ENCODE measurements around the gene STK4. TPM values are rescaled to one million over a fixed set of nuclear protein-coding genes. Genes with fewer than 3 reads are reported as not detected.

The STK4 gene
- total and polyA plus RNA-seq, 2 of the 8 experiments (the other 6 are each of a cell fraction or from before 2014, with no cell fraction given): 12.0 to 34.3 TPM

Small RNA genes within 50 kb of the gene (small RNA-seq; reads per million reads assigned to genes)
- not detected for gene RF00019 (ENCODE audit: insufficient read depth)

Other genes starting within 250 kb of the STK4 start
- 0.24 and 0.33 TPM in 2 replicates for gene KCNK15, start 220.6 kb upstream of the STK4 start, total RNA-seq (2021; fragmentation: NEBNext Ultra II Directional; extraction: Animal tissue kit (Norgen Biotek cat#: 25700))
- 0.33 and 0.74 TPM in 2 replicates for gene KCNK15, start 220.6 kb upstream of the STK4 start, polyA plus RNA-seq (2011; rRNA removed)
- gene RIMS4, start 156.0 kb upstream of the STK4 start, total RNA-seq (2021; fragmentation: NEBNext Ultra II Directional; extraction: Animal tissue kit (Norgen Biotek cat#: 25700)): 44.2 and 49.8 TPM in 2 replicates
- gene RIMS4, start 156.0 kb upstream of the STK4 start, polyA plus RNA-seq (2011; rRNA removed): 13.3 and 18.9 TPM in 2 replicates
- 246 and 256 TPM in 2 replicates for gene YWHAB, start 80.8 kb upstream of the STK4 start, total RNA-seq (2021; fragmentation: NEBNext Ultra II Directional; extraction: Animal tissue kit (Norgen Biotek cat#: 25700))
- 40.2 and 72.9 TPM in 2 replicates for gene YWHAB, start 80.8 kb upstream of the STK4 start, polyA plus RNA-seq (2011; rRNA removed)
- 60.9 and 61.1 TPM in 2 replicates for gene PABPC1L, start 56.5 kb upstream of the STK4 start, total RNA-seq (2021; fragmentation: NEBNext Ultra II Directional; extraction: Animal tissue kit (Norgen Biotek cat#: 25700))
- gene PABPC1L, start 56.5 kb upstream of the STK4 start, polyA plus RNA-seq (2011; rRNA removed): 108 and 151 TPM in 2 replicates
- 32.1 and 33.8 TPM in 2 replicates for gene TOMM34, start 6.1 kb upstream of the STK4 start, total RNA-seq (2021; fragmentation: NEBNext Ultra II Directional; extraction: Animal tissue kit (Norgen Biotek cat#: 25700))
- 30.0 and 35.1 TPM in 2 replicates for gene TOMM34, start 6.1 kb upstream of the STK4 start, polyA plus RNA-seq (2011; rRNA removed)
- 1.8 and 1.9 TPM in 2 replicates for gene KCNS1, start 134.6 kb downstream of the STK4 start, total RNA-seq (2021; fragmentation: NEBNext Ultra II Directional; extraction: Animal tissue kit (Norgen Biotek cat#: 25700))
- 1.4 and 2.0 TPM in 2 replicates for gene KCNS1, start 134.6 kb downstream of the STK4 start, polyA plus RNA-seq (2011; rRNA removed)
- not detected in 2 replicates for gene WFDC5, start 148.7 kb downstream of the STK4 start, total RNA-seq (2021; fragmentation: NEBNext Ultra II Directional; extraction: Animal tissue kit (Norgen Biotek cat#: 25700))
- not detected in 2 replicates for gene WFDC5, start 148.7 kb downstream of the STK4 start, polyA plus RNA-seq (2011; rRNA removed)
- gene WFDC12, start 158.0 kb downstream of the STK4 start, total RNA-seq (2021; fragmentation: NEBNext Ultra II Directional; extraction: Animal tissue kit (Norgen Biotek cat#: 25700)): not detected in 2 replicates
- not detected in 2 replicates for gene WFDC12, start 158.0 kb downstream of the STK4 start, polyA plus RNA-seq (2011; rRNA removed)
- gene PI3, start 208.4 kb downstream of the STK4 start, total RNA-seq (2021; fragmentation: NEBNext Ultra II Directional; extraction: Animal tissue kit (Norgen Biotek cat#: 25700)): not detected in 2 replicates
- gene PI3, start 208.4 kb downstream of the STK4 start, polyA plus RNA-seq (2011; rRNA removed): not detected in 2 replicates
- 4.5 and 5.8 TPM in 2 replicates for gene SEMG1, start 240.5 kb downstream of the STK4 start, total RNA-seq (2021; fragmentation: NEBNext Ultra II Directional; extraction: Animal tissue kit (Norgen Biotek cat#: 25700))
- 0.64 and 3.0 TPM in 2 replicates for gene SEMG1, start 240.5 kb downstream of the STK4 start, polyA plus RNA-seq (2011; rRNA removed)

All from H1 (cell line).